ENCODE measurements around the gene RFPL2.

Gene RFPL2

DNA sequence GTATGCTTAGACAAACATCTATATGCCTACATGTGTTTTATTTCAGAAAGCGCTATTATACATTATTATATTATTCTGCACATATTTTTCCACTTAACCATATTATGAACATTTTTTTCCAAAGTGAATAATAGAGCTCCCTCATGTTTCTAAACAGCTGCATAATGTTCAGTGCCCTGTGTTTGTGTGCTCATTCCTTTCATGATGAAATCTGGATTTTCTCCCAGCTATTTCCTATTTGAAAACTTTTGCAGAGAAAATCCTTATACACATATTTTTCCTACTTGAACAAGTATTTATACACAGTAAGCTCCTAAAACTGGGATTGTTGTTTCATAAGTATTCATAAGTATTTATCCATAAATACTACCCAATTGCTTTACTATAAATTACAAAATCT, 18.1 kb upstream of the RFPL2 start:
- TF ChIP-seq, protein P1, sequence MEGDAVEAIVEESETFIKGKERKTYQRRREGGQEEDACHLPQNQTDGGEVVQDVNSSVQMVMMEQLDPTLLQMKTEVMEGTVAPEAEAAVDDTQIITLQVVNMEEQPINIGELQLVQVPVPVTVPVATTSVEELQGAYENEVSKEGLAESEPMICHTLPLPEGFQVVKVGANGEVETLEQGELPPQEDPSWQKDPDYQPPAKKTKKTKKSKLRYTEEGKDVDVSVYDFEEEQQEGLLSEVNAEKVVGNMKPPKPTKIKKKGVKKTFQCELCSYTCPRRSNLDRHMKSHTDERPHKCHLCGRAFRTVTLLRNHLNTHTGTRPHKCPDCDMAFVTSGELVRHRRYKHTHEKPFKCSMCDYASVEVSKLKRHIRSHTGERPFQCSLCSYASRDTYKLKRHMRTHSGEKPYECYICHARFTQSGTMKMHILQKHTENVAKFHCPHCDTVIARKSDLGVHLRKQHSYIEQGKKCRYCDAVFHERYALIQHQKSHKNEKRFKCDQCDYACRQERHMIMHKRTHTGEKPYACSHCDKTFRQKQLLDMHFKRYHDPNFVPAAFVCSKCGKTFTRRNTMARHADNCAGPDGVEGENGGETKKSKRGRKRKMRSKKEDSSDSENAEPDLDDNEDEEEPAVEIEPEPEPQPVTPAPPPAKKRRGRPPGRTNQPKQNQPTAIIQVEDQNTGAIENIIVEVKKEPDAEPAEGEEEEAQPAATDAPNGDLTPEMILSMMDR (IDR thresholded peaks at IDR 0.05; ENCODE audit: insufficient read depth, low read depth, low read length, missing control alignments): no peak
- DNase-seq (ENCODE audit: low read depth): no peak
- H3K4me3 ChIP-seq (ENCODE audit: low read length): no peak overlapping the region

DNA sequence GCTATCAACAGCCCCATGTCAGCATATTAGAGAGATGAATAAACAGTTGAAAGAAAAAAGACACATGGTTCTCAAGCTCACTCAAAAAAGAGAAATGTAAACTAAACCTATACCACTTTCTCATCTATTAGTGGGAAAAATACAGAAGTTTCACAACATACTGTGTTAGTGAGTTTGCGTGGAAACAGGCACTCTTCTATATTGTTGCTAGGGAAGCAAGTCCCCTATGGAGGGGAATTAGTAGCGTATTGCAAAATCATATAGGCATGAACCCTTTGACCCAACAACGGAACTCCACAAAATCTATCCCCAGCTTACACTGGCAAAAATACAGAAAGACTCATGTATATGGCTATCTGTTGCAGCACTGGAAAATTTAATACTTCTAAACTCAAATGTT, 14.2 kb upstream of the RFPL2 start:
- no peak for DNase-seq (ENCODE audit: low read depth)
- H3K4me3 ChIP-seq (ENCODE audit: low read length): no peak overlapping the region
- TF ChIP-seq, protein P1 (IDR thresholded peaks at IDR 0.05; ENCODE audit: insufficient read depth, low read depth, low read length, missing control alignments): no peak

DNA sequence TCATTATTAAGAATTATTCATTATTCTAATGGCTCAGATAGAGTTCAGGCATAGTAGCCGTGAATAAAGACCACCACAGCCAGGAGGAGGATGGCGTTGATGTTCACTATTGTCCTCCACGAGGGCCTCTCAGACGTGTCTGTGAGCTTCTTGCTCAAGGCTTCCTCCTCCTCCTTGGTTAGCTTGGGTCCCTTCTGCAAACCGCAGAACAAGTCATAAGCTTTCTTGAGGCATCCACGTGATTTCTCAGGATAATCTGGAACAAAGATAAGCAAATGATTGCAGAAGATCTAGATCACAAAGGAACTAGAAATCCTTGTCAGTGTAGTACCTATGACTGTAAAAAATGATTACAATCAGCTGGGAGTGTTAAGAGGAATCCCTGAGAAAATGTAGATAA, 13.6 kb upstream of the RFPL2 start:
- no peak for DNase-seq (ENCODE audit: low read depth)
- TF ChIP-seq, protein P1 (IDR thresholded peaks at IDR 0.05; ENCODE audit: insufficient read depth, low read depth, low read length, missing control alignments): no peak
- no peak overlapping the region for H3K4me3 ChIP-seq (ENCODE audit: low read length)

DNA sequence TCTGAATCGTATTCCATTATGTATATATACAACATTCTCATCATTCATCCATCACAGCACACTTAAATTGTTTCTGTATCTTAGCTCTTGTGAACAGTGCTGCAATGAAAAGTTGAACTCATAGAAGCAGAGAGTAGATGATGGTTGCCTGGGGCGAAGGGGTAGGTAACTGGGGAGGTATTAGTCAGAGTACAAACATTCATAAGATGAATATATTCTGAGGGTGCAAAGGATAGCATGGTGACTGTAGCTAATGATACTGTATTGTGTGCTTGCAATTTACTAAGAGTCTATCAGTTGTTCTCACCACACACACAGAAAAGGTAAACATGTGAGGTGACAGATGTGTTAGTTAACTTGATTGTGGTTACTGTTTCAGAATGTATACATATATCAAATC, 12.6 kb upstream of the RFPL2 start:
- TF ChIP-seq, protein P1 (IDR thresholded peaks at IDR 0.05; ENCODE audit: insufficient read depth, low read depth, low read length, missing control alignments): no peak
- no peak overlapping the region for H3K4me3 ChIP-seq (ENCODE audit: low read length)
- peak; percentile 49 for DNase-seq (ENCODE audit: low read depth)

DNA sequence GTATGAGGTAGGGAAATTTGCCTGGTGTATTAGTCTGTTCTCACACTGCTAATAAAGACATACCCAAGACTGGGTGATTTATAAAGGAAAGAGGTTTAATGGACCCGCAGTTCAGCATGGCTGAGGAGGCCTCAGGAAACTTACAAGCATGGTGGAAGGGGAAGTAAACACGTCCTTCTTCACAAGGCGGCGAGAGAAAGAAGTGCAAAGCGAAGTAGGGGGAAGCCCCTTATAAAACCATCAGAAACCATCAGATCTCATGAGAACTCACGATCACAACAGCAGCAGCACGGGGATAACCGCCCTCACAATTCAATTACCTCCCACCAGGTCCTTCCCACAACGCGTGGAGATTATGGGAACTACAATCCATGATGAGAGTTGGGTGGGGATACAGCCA, 12.0 kb upstream of the RFPL2 start:
- no peak overlapping the region for H3K4me3 ChIP-seq (ENCODE audit: low read length)
- DNase-seq (ENCODE audit: low read depth): no peak
- TF ChIP-seq, protein P1 (IDR thresholded peaks at IDR 0.05; ENCODE audit: insufficient read depth, low read depth, low read length, missing control alignments): no peak

DNA sequence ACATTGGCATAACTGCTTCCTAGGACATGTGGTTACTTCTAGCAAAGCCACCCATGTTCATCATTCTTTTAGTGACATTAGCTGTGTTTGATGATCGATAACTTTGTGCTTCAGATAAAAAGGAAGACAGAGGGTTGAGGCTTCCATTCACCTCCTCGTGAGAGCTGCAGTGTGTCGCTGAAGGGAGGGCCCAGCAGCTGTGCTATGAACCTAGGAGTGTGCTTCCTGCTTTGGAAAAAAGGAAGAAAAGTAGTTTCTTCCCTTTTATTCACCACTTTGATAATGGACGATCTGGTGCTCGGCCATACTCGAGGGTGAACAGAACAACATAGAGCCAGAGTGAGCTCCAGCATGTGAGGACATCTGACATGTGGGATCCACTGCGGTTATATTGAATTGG, 6.1 kb upstream of the RFPL2 start:
- no peak for DNase-seq (ENCODE audit: low read depth)
- TF ChIP-seq, protein P1 (IDR thresholded peaks at IDR 0.05; ENCODE audit: insufficient read depth, low read depth, low read length, missing control alignments): no peak
- no peak overlapping the region for H3K4me3 ChIP-seq (ENCODE audit: low read length)

DNA sequence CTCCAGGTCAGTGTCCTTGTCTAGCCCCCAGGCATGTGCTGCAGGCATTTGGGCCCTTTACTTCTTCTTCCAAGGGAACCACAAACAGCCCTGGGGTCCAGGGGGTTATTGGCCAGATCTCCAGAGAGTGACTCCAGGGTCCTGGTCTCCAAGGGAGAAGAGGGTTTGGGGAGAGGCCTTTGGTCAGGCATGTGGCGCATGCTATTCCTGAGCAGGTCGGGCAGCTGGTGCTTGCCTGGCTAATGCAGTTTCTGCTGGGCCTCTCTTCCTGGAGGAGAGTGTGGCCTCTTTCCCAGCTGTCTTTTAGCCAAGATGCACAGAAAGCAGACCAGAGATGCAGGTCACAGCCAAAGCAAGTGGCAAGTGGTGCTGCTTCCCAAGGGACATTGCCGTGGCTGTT, 3.8 kb upstream of the RFPL2 start:
- no peak overlapping the region for H3K4me3 ChIP-seq (ENCODE audit: low read length)
- DNase-seq (ENCODE audit: low read depth): no peak
- TF ChIP-seq, protein P1 (IDR thresholded peaks at IDR 0.05; ENCODE audit: insufficient read depth, low read depth, low read length, missing control alignments): no peak
